IMR-90 (cell line): Measurements from ENCODE around the gene EIF6. TPM values are rescaled to one million over a fixed set of nuclear protein-coding genes. Genes with fewer than 3 reads are reported as not detected.

Source experiments
- ATAC-seq: fragments of 200-7000 bp; cut with Tn5 transposase; 2 replicates; pipeline ENCODE4 v1.9.1; 2020; ENCODE audit warnings: low read depth, mild to moderate bottlenecking, moderate library complexity
- BruUV-seq: library from RNA; stranded (reverse); fragments of 400-500 nt; replicated peaks from 2 replicates; lab custom pipeline; 2021; lab: Mats Ljungman, UMichigan
- CTCF ChIA-PET: fragments of 300-600 bp; formaldehyde crosslinking; extraction: SDS; loops from one replicate; lab custom pipeline; 2021; ENCODE audit warnings: antibody characterized with exemption; lab: Yijun Ruan, JAX
- POLR2A ChIA-PET: fragments of 300-600 bp; sonication (Branson Sonifier 250); formaldehyde crosslinking; loops from one replicate; lab custom pipeline; 2022; ENCODE audit warnings: antibody characterized with exemption; ENCODE audit not compliant: unreplicated experiment; lab: Charles Lee
- DNase-seq: peaks from one replicate; pipeline ENCODE4 v3.0.0; 2013
- H2AFZ ChIP-seq: replicated peaks from 2 replicates; pipeline ENCODE3; 2013; ENCODE audit warnings: low read length, mild to moderate bottlenecking; ENCODE audit not compliant: poor library complexity
- H2AK5ac ChIP-seq: 2 replicates; pipeline ENCODE4 v1.6.1; 2013; ENCODE audit warnings: low read depth, low read length, inconsistent platforms
- H2AK9ac ChIP-seq: replicated peaks from 2 replicates; pipeline ENCODE3; 2013; ENCODE audit warnings: mild to moderate bottlenecking, low read depth, low read length, moderate library complexity; ENCODE audit not compliant: poor library complexity
- H2BK120ac ChIP-seq: 2 replicates; pipeline ENCODE4 v1.6.1; 2013; ENCODE audit warnings: low read depth, low read length, inconsistent platforms
- H2BK15ac ChIP-seq: 3 replicates; pipeline ENCODE4 v1.6.1; 2013; ENCODE audit warnings: low read depth, low read length, inconsistent platforms
- H2BK20ac ChIP-seq: 2 replicates; pipeline ENCODE4 v1.6.1; 2013; ENCODE audit warnings: low read depth, mild to moderate bottlenecking, inconsistent platforms, low read length, moderate library complexity
- H2BK5ac ChIP-seq: 2 replicates; pipeline ENCODE4 v1.6.1; 2013; ENCODE audit warnings: mild to moderate bottlenecking, low read depth, low read length, inconsistent platforms; ENCODE audit not compliant: poor library complexity, severe bottlenecking
- H3K14ac ChIP-seq: replicated peaks from 2 replicates; pipeline ENCODE4 v1.6.1; 2013; ENCODE audit warnings: low read depth, low read length, inconsistent platforms
- H3K18ac ChIP-seq: 2 replicates; pipeline ENCODE4 v1.6.1; 2013; ENCODE audit warnings: low read depth, low read length, control low read depth
- H3K23ac ChIP-seq: 2 replicates; pipeline ENCODE4 v1.6.1; 2013; ENCODE audit warnings: low read depth, low read length, inconsistent platforms
- H3K27ac ChIP-seq: 2 replicates; pipeline ENCODE4 v1.5.1; 2013; ENCODE audit warnings: mild to moderate bottlenecking, control low read depth, low read length; ENCODE audit not compliant: insufficient read depth
- H3K27me3 ChIP-seq: 2 replicates; pipeline ENCODE4 v1.6.1; 2013; ENCODE audit warnings: low read length; ENCODE audit not compliant: control insufficient read depth, insufficient read depth
- H3K36me3 ChIP-seq: 2 replicates; pipeline ENCODE4 v1.6.1; 2013; ENCODE audit warnings: low read length, mixed read lengths; ENCODE audit not compliant: control insufficient read depth, insufficient read depth
- H3K4ac ChIP-seq: 2 replicates; pipeline ENCODE4 v1.6.1; 2013; ENCODE audit warnings: low read depth, low read length, inconsistent platforms
- H3K4me1 ChIP-seq: 2 replicates; pipeline ENCODE4 v1.6.1; 2013; ENCODE audit warnings: low read length, mixed read lengths; ENCODE audit not compliant: control insufficient read depth, insufficient read depth
- H3K4me2 ChIP-seq: 2 replicates; pipeline ENCODE4 v1.6.1; 2013; ENCODE audit warnings: low read depth, mild to moderate bottlenecking, control low read depth, low read length, moderate library complexity
- H3K4me3 ChIP-seq: 2 replicates; pipeline ENCODE4 v1.5.1; 2013; ENCODE audit warnings: low read depth, mild to moderate bottlenecking, control low read depth, low read length, moderate library complexity; ENCODE audit not compliant: insufficient read depth
- H3K56ac ChIP-seq: 2 replicates; pipeline ENCODE4 v1.6.1; 2013; ENCODE audit warnings: low read length, inconsistent platforms; ENCODE audit not compliant: insufficient read depth; ENCODE audit errors: extremely low read depth
- H3K79me1 ChIP-seq, 2 experiments: 2 replicates each; pipeline ENCODE4 v1.6.1; 2013; ENCODE audit warnings: low read length in 2 of 2, inconsistent platforms in 1 of 2, low read depth in 1 of 2
- H3K9ac ChIP-seq: 2 replicates; pipeline ENCODE4 v1.6.1; 2013; ENCODE audit warnings: low read depth, low read length, control low read depth
- H3K9me1 ChIP-seq: 2 replicates; pipeline ENCODE4 v1.6.1; 2013; ENCODE audit warnings: low read length, inconsistent platforms; ENCODE audit not compliant: insufficient read depth
- H3K9me3 ChIP-seq: 2 replicates; pipeline ENCODE4 v1.6.1; 2013; ENCODE audit warnings: low read length; ENCODE audit not compliant: control insufficient read depth, insufficient read depth
- H4K20me1 ChIP-seq: 2 replicates; pipeline ENCODE4 v1.6.1; 2013; ENCODE audit warnings: low read length, inconsistent platforms; ENCODE audit not compliant: insufficient read depth
- H4K5ac ChIP-seq: 2 replicates; pipeline ENCODE4 v1.6.1; 2013; ENCODE audit warnings: mild to moderate bottlenecking, low read depth, low read length, control low read depth
- H4K8ac ChIP-seq, 2 experiments: 2 replicates each; pipeline ENCODE4 v1.6.1; 2013; ENCODE audit warnings: low read depth in 2 of 2, low read length in 2 of 2, control low read depth in 1 of 2, inconsistent platforms in 1 of 2
- H4K91ac ChIP-seq: 2 replicates; pipeline ENCODE4 v1.6.1; 2013; ENCODE audit warnings: low read depth, low read length, inconsistent platforms; ENCODE audit not compliant: insufficient read depth
- BHLHE40 ChIP-seq: fragments of 150-350 bp; IDR thresholded peaks from 2 replicates; pipeline ENCODE4 v1.6.1; 2016; ENCODE audit warnings: mild to moderate bottlenecking, low read depth, low read length
- CTCF ChIP-seq: conservative IDR thresholded peaks from 2 replicates; pipeline ENCODE4 v1.5.1; 2012; ENCODE audit warnings: mild to moderate bottlenecking, low read depth, low read length, improper control_type of control experiment
- ELK1 ChIP-seq: fragments of 150-350 bp; IDR thresholded peaks from 2 replicates; pipeline ENCODE4 v1.6.1; 2016; ENCODE audit warnings: low read depth, mild to moderate bottlenecking, low read length, moderate library complexity, borderline replicate concordance
- FOS ChIP-seq: fragments of 150-350 bp; IDR thresholded peaks from 2 replicates; pipeline ENCODE4 v1.6.1; 2016; ENCODE audit warnings: low read depth, low read length
- MAFK ChIP-seq: IDR thresholded peaks from 2 replicates; pipeline ENCODE4 v1.6.1; 2012; ENCODE audit warnings: low read depth, low read length, improper control_type of control experiment
- MAZ ChIP-seq: IDR thresholded peaks from 2 replicates; pipeline ENCODE4 v1.6.1; 2012; ENCODE audit warnings: low read depth, mild to moderate bottlenecking, low read length, improper control_type of control experiment, moderate library complexity, borderline replicate concordance
- MXI1 ChIP-seq: IDR thresholded peaks from 2 replicates; pipeline ENCODE4 v1.6.1; 2012; ENCODE audit warnings: low read depth, mild to moderate bottlenecking, low read length, moderate library complexity, borderline replicate concordance
- NFE2L2 ChIP-seq: fragments of 150-350 bp; IDR thresholded peaks from 2 replicates; pipeline ENCODE4 v1.6.1; 2016; ENCODE audit warnings: low read depth, mild to moderate bottlenecking, low read length
- POLR2A ChIP-seq: IDR thresholded peaks from 2 replicates; pipeline ENCODE4 v1.6.1; 2012; ENCODE audit warnings: mild to moderate bottlenecking, low read depth, low read length
- RAD21 ChIP-seq: IDR thresholded peaks from 2 replicates; pipeline ENCODE4 v1.6.1; 2012; ENCODE audit warnings: low read length, improper control_type of control experiment
- RFX5 ChIP-seq: IDR thresholded peaks from 2 replicates; pipeline ENCODE4 v1.8.0; 2012; ENCODE audit warnings: low read depth, mild to moderate bottlenecking, low read length, moderate library complexity
- SMC3 ChIP-seq: fragments of 150-350 bp; IDR thresholded peaks from 2 replicates; pipeline ENCODE4 v1.6.1; 2016; ENCODE audit warnings: low read depth, mild to moderate bottlenecking, antibody characterized with exemption, low read length, moderate library complexity
- WGBS, 2 experiments: methylation state at CpG; one replicate each; pipeline versions ENCODE4 v1.1.5 to v1.1.7; 2013; ENCODE audit warnings: missing lambda C conversion rate in 2 of 2; ENCODE audit not compliant: insufficient read length in 1 of 2; ENCODE audit errors: extremely low coverage in 2 of 2; 5-methylcytosine and 5-hydroxymethylcytosine counted together
- dilution Hi-C: fragments of 300-500 bp; cut with HindIII; formaldehyde crosslinking; loops from one replicate; pipeline ENCODE4 v1.14.3; 2018; ENCODE audit warnings: low sequenced_read_pairs; ENCODE audit not compliant: unreplicated experiment
- in situ Hi-C: fragments of 300-500 bp; cut with MboI; formaldehyde crosslinking; loops from 3 replicates; pipeline ENCODE4 v1.14.3; 2019; ENCODE audit warnings: low sequenced_read_pairs, inconsistent platforms, mixed read lengths
- intact Hi-C: fragments of 100-400 bp; cut with micrococcal nuclease; formaldehyde crosslinking; loops from 2 replicates; pipeline ENCODE4 v1.10.0; 2022
- polyA plus RNA-seq, 3 experiments: library from polyadenylated mRNA; depleted of rRNA; stranded (reverse); fragments of >200 nt; gene quantifications; 2 replicates each; pipeline ENCODE4 v1.2.3, GENCODE V29; 2012; ENCODE audit warnings: low replicate concordance in 1 of 3
- total RNA-seq: library from RNA; depleted of rRNA; stranded (reverse); fragments of >200 nt; gene quantifications from 2 replicates; pipeline ENCODE4 v1.2.3, GENCODE V29; 2012

The EIF6 gene
- total and polyA plus RNA-seq, 2 of the 4 experiments (the other 2 are of a cell fraction) = 215 to 227 TPM

- Histone ChIP-seq H3K4me1 (peaks cover 10% of the 10 kb centered on the region), H3K4me2 (no peak overlapping the region), H3K27ac (no peak overlapping the region), H2BK5ac (no peak overlapping the region), H4K5ac (no peak overlapping the region), H3K56ac (no peak overlapping the region), H3K4ac (no peak overlapping the region), H3K27me3 (peaks cover 2% of the 10 kb centered on the region), H2AFZ (no peak overlapping the region), H2AK9ac (no peak overlapping the region), H3K9me3 (no peaks in the 10 kb centered on the region), H3K18ac (no peak overlapping the region), H4K20me1 (no peaks in the 10 kb centered on the region), H2AK5ac (no peak overlapping the region), H3K4me3 (no peak overlapping the region), H2BK20ac (no peak overlapping the region), H4K91ac (no peak overlapping the region), H4K8ac (no peak overlapping the region), H2BK15ac (no peak overlapping the region), H2BK120ac (no peak overlapping the region), H3K23ac (no peak overlapping the region), H3K14ac (no peak overlapping the region), H3K9me1 (peaks cover 14% of the 10 kb centered on the region), H3K36me3 (no peaks in the 10 kb centered on the region), H3K79me1 (no peaks in the 10 kb centered on the region; a peak in 1 of 4 replicates), H3K9ac (no peak overlapping the region)
- WGBS, 2 experiments = 90% methylated on average over 5 of the region's 14 CpGs; no CpG with 5 or more reads in 1 of the 2 experiments
- no TSS peak for BruUV-seq
- intact Hi-C loops = no loop called here
- POLR2A ChIA-PET = no interaction called here
- ATAC-seq (no peak), DNase-seq (no peak)
- CTCF ChIA-PET = no interaction called here
- dilution Hi-C loops = no loop called here
- in situ Hi-C loops = no loop called here
- no peak for TF ChIP-seq RFX5
- no peak for TF ChIP-seq POLR2A
- TF ChIP-seq SMC3 = no peak
- TF ChIP-seq MAFK = no peak
- no peak for TF ChIP-seq RAD21
- TF ChIP-seq BHLHE40 = no peak
- no peak for TF ChIP-seq FOS
- TF ChIP-seq ELK1 = no peak
- TF ChIP-seq NFE2L2 = no peak
- TF ChIP-seq MAZ = no peak
- TF ChIP-seq CTCF = no peak
- no peak for TF ChIP-seq MXI1
Observed at GRCh38 chr20:35297740-35298139, 13.2 kb upstream of the EIF6 start.
